Neural progenitor cell (in vitro differentiated cells): Measurements from ENCODE around the gene GRK1.

Source experiments
- CTCF ChIP-seq: fragments of 200-600 bp; sonication (generic); IDR thresholded peaks from 2 replicates; pipeline ENCODE4 v1.5.1; 2017; ENCODE audit warnings: antibody characterized with exemption, mild to moderate bottlenecking
- EZH2 ChIP-seq: fragments of 200-600 bp; sonication (generic); IDR thresholded peaks from 2 replicates; pipeline ENCODE4 v1.6.1; 2017; ENCODE audit warnings: antibody characterized with exemption, mild to moderate bottlenecking, moderate library complexity
- EZH2phosphoT487 ChIP-seq: fragments of 200-600 bp; sonication (generic); IDR thresholded peaks from 2 replicates; pipeline ENCODE4 v1.6.1; 2017; ENCODE audit warnings: antibody characterized with exemption

GRCh38 chr13:113740661-113741060, 73.6 kb downstream of the GRK1 start:
- TF ChIP-seq CTCF (no peak), EZH2 (no peak), EZH2phosphoT487 (no peak)
